GM12878 (cell line): ENCODE results near the gene PERCC1. TPM values are rescaled to one million over a fixed set of nuclear protein-coding genes. Genes with fewer than 3 reads are reported as not detected.
A peak's percentile ranks its signal among the peaks of the same experiment; 100 is the strongest.

Experiments used
- ATAC-seq: fragments of 200-7000 bp; cut with Tn5 transposase; 3 replicates; pipeline ENCODE4 v1.9.1; 2020; ENCODE audit warnings: mild to moderate bottlenecking, moderate library complexity
- BruUV-seq: library from RNA; stranded (reverse); fragments of 400-500 nt; replicated peaks from 2 replicates; lab custom pipeline; 2021; lab: Mats Ljungman, UMichigan
- CTCF ChIA-PET: fragments of 300-600 bp; sonication (Branson Sonifier 250); formaldehyde crosslinking; extraction: SDS; loops from one replicate; lab custom pipeline; 2021; ENCODE audit warnings: inconsistent platforms; lab: Yijun Ruan, JAX
- POLR2A ChIA-PET: fragments of 350-600 bp; formaldehyde crosslinking; extraction: SDS; loops from one replicate; lab custom pipeline; 2021; ENCODE audit warnings: inconsistent platforms; lab: Charles Lee
- RAD21 ChIA-PET: fragments of 300-600 bp; sonication (Branson Sonifier 250); formaldehyde crosslinking; loops from one replicate; lab custom pipeline; 2023; ENCODE audit warnings: antibody characterized with exemption; ENCODE audit not compliant: unreplicated experiment; lab: Charles Lee
- SMC1A ChIA-PET: fragments of 300-600 bp; sonication (Branson Sonifier 250); formaldehyde crosslinking; loops from one replicate; lab custom pipeline; 2023; ENCODE audit not compliant: unreplicated experiment, uncharacterized antibody; lab: Charles Lee
- DNase-seq: peaks from one replicate; pipeline ENCODE4 v3.0.0-alpha.2; 2011; ENCODE audit warnings: low read depth, low spot score
- FAIRE-seq: peaks from 3 replicates; lab custom pipeline; 2011; peaks lifted over from hg19 to GRCh38; lab: Jason Lieb, UNC
- H2AFZ ChIP-seq: 2 replicates; pipeline ENCODE4 v1.6.0; 2011; ENCODE audit warnings: low read depth, low read length, control low read depth; ENCODE audit not compliant: control insufficient read depth
- H3K27ac ChIP-seq: 2 replicates; pipeline ENCODE4 v1.5.1; 2011; ENCODE audit warnings: control low read depth; ENCODE audit not compliant: control insufficient read depth, insufficient read depth
- H3K27me3 ChIP-seq, 2 experiments: replicated peaks in 1 of 2; 2 replicates each; pipeline versions ENCODE4 v1.6.0 to v1.6.1; 2011; ENCODE audit warnings: low read length in 1 of 2; ENCODE audit not compliant: control insufficient read depth in 2 of 2, insufficient read depth in 2 of 2
- H3K36me3 ChIP-seq, 2 experiments: 2 replicates each; pipeline ENCODE4 v1.5.1; 2011; ENCODE audit warnings: low read length in 1 of 2; ENCODE audit not compliant: control insufficient read depth in 2 of 2, insufficient read depth in 2 of 2
- H3K4me1 ChIP-seq: 2 replicates; pipeline ENCODE4 v1.6.1; 2011; ENCODE audit warnings: mild to moderate bottlenecking, low read length, moderate library complexity, mixed read lengths; ENCODE audit not compliant: control insufficient read depth, insufficient read depth
- H3K4me2 ChIP-seq: 2 replicates; pipeline ENCODE4 v1.6.0; 2011; ENCODE audit warnings: control low read depth; ENCODE audit not compliant: control insufficient read depth, insufficient read depth
- H3K4me3 ChIP-seq: fragments of 200-600 bp; sonication (generic); 2 replicates; pipeline ENCODE4 v1.5.1; 2016
- H3K79me2 ChIP-seq: 2 replicates; pipeline ENCODE4 v1.6.0; 2011; ENCODE audit warnings: low read length; ENCODE audit not compliant: control insufficient read depth, insufficient read depth
- H3K9ac ChIP-seq: 2 replicates; pipeline ENCODE4 v1.8.0; 2011; ENCODE audit warnings: low read length, control low read depth, mixed read lengths; ENCODE audit not compliant: control insufficient read depth, insufficient read depth
- H3K9me3 ChIP-seq: replicated peaks from 3 replicates; pipeline ENCODE4 v1.5.1; 2011; ENCODE audit warnings: mild to moderate bottlenecking, low read length; ENCODE audit not compliant: control insufficient read depth, insufficient read depth
- H4K20me1 ChIP-seq: 2 replicates; pipeline ENCODE4 v1.6.0; 2011; ENCODE audit not compliant: control insufficient read depth, insufficient read depth
- BACH1 ChIP-seq: fragments of 450-650 bp; IDR thresholded peaks from 2 replicates; pipeline ENCODE4 v1.6.1; 2017; ENCODE audit warnings: mild to moderate bottlenecking, borderline replicate concordance
- CBX3 ChIP-seq: fragments of 200-600 bp; sonication (generic); IDR thresholded peaks from 2 replicates; pipeline ENCODE4 v1.6.1; 2016; ENCODE audit warnings: low read depth, borderline replicate concordance
- EGR1 ChIP-seq, 2 experiments: IDR thresholded peaks; 1 replicate in 1 of 2; 2 replicates in 1 of 2; pipeline ENCODE4 v1.6.1; 2011 to 2012; ENCODE audit warnings: low read depth in 2 of 2, low read length in 2 of 2, borderline replicate concordance in 1 of 2, mild to moderate bottlenecking in 1 of 2, moderate library complexity in 1 of 2
- NRF1 ChIP-seq: conservative IDR thresholded peaks from 2 replicates; pipeline ENCODE4 v1.6.1; 2011; ENCODE audit warnings: mild to moderate bottlenecking, low read depth, low read length, improper control_type of control experiment
- POLR2A ChIP-seq: IDR thresholded peaks from 2 replicates; pipeline ENCODE4 v1.6.1; 2011; ENCODE audit warnings: low read depth, mild to moderate bottlenecking, low read length
- SMARCA5 ChIP-seq: fragments of 450-650 bp; IDR thresholded peaks from 2 replicates; pipeline ENCODE4 v1.6.1; 2017; ENCODE audit warnings: mild to moderate bottlenecking
- TAF1 ChIP-seq: IDR thresholded peaks from 2 replicates; pipeline ENCODE4 v1.6.1; 2011; ENCODE audit warnings: mild to moderate bottlenecking, low read depth, low read length, borderline replicate concordance
- ZNF384 ChIP-seq: IDR thresholded peaks from 2 replicates; pipeline ENCODE4 v1.6.1; 2012; ENCODE audit warnings: low read depth, mild to moderate bottlenecking, low read length, improper control_type of control experiment, borderline replicate concordance
- WGBS: methylation state at CpG from one replicate; pipeline ENCODE4 v1.1.6; 2016; ENCODE audit warnings: low lambda C conversion rate; ENCODE audit not compliant: insufficient replicate concordance, insufficient coverage; ENCODE audit errors: missing lambda C conversion rate; 5-methylcytosine and 5-hydroxymethylcytosine counted together
- in situ Hi-C: fragments of 300-500 bp; cut with MboI; formaldehyde crosslinking; loops from 9 replicates; pipeline ENCODE4 v1.14.3; 2018; ENCODE audit warnings: mixed read lengths
- intact Hi-C: fragments of 100-400 bp; cut with micrococcal nuclease; formaldehyde crosslinking; loops from one replicate; pipeline ENCODE4 v1.14.2; 2022; ENCODE audit not compliant: unreplicated experiment
- polyA plus RNA-seq, 11 experiments: library from polyadenylated mRNA; depleted of rRNA in 4 of 11; unstranded in 6 of 11; stranded (reverse) in 5 of 11; fragments of >200 nt; fragmentation: Nextera tagmentation in 4 of 11; fragmentation: Illumina TruSeq in 1 of 11; extraction: Ambion mirVana in 4 of 11; extraction: Trizol in 1 of 11; gene quantifications; 1 replicate in 1 of 11; 2 replicates in 10 of 11; pipeline versions ENCODE4 v1.2.1 to v1.2.3, GENCODE V29; 2011 to 2016; ENCODE audit warnings: inconsistent platforms in 2 of 11, missing spikeins in 2 of 11, low read depth in 1 of 11
- total RNA-seq, 4 experiments: library from RNA; depleted of rRNA in 3 of 4; stranded (reverse); fragments of >200 nt in 3 of 4; fragmentation: Illumina TruSeq in 1 of 4; extraction: Trizol in 1 of 4; gene quantifications; 2 replicates each; pipeline versions ENCODE4 v1.2.1 to v1.2.3, GENCODE V29; 2013 to 2021
- TF ChIP-seq, protein P1 (sequence below): IDR thresholded peaks from 2 replicates; pipeline ENCODE4 v1.6.1; 2011; ENCODE audit warnings: mild to moderate bottlenecking, low read depth, low read length, moderate library complexity; ENCODE audit not compliant: insufficient replicate concordance
- TF ChIP-seq, protein P2 (sequence below): fragments of 450-650 bp; conservative IDR thresholded peaks from 2 replicates; pipeline ENCODE4 v1.6.1; 2017; ENCODE audit warnings: mild to moderate bottlenecking, moderate library complexity
- TF ChIP-seq, protein P3 (sequence below): fragments of 450-650 bp; IDR thresholded peaks from 2 replicates; pipeline ENCODE4 v1.6.1; 2017; ENCODE audit warnings: mild to moderate bottlenecking, moderate library complexity

Gene PERCC1
- total and polyA plus RNA-seq, 10 of the 15 experiments (the other 5 are each of a cell fraction or from before 2014, with no cell fraction given) = not detected

DNA sequence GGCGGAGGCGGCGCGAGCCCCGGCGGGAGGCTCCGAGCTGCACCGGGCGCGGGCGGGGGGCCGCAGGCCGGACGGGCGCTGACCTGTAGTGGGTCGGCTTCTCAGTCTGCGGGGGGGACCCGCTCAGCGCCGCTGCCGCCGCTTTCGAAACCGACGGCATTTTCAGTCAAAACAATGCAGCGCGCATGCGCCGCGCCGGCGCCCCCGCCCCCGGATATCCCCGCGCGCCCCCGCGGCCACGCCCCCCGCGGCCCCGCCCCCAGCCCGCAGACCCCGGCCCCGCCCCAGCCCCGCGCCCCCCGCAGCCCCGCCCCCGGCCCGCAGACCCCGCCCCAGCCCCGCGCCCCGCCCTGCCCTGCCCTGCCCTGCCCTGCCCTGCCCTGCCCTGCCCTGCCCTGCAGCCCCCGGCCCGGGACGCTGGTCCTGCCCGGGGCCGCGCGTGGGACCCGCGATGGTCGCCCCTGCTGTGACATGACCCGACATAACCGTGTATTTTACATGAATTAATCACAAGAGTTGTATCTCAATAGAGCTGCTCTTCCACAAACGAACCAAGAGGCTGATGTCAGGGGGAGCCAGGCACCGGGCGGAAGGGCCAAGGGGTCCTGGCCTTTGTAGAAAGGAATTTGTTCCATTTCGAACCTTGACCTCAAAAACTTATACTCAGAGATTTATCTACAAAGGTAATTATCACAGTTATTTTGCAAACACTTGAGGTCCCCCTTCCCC lies 16.2 kb upstream of the PERCC1 start, which contains the start of gene UNKL:
Gene UNKL, minus strand, starts transcription at position 173 of the 729 bp plus-strand sequence. Its CDS starts 13 bp downstream, at position 160.
- Histone ChIP-seq H3K4me1 (no peaks in the 10 kb centered on the region), H3K9ac (peak within 1 kb of the TSS; percentile 87), H3K4me2 (peak within 1 kb of the TSS; percentile 75), H4K20me1 (no peaks in the 10 kb centered on the region; the same call in 1 of the 2 replicates), H3K27ac (peak within 1 kb of the TSS; percentile 76), H3K27me3 (no peaks in the 10 kb centered on the region), H3K36me3 (peaks cover 0 to 1% of the 10 kb centered on the region in 2 experiments; a peak in 2 of 4 replicates), H3K9me3 (no peaks in the 10 kb centered on the region)
- ChIA-PET POLR2A (no interaction called here), SMC1A (no interaction called here), RAD21 (interaction anchor here (1.1 kb wide), 1 partner anchor 51 kb away, joined by 3 read pairs; no protein-coding TSS in a partner anchor), CTCF (no interaction called here)
- in situ Hi-C loops = no loop called here
- WGBS = 11% methylated on average over 13 of the region's 72 CpGs
- peak; percentile 60 for ATAC-seq
- TF ChIP-seq, protein P1, sequence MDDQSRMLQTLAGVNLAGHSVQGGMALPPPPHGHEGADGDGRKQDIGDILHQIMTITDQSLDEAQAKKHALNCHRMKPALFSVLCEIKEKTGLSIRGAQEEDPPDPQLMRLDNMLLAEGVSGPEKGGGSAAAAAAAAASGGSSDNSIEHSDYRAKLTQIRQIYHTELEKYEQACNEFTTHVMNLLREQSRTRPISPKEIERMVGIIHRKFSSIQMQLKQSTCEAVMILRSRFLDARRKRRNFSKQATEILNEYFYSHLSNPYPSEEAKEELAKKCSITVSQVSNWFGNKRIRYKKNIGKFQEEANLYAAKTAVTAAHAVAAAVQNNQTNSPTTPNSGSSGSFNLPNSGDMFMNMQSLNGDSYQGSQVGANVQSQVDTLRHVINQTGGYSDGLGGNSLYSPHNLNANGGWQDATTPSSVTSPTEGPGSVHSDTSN = no peak
- TF ChIP-seq EGR1 (IDR thresholded peaks at IDR 0.05; ENCODE audit: borderline replicate concordance in 1 of 2, low read depth in 2 of 2, low read length in 2 of 2) (peak in 1 of 2 experiments; percentile 86; a peak in 2 of 3 replicates), CBX3 (no peak), BACH1 (no peak; the same call in 1 of the 2 replicates), NRF1 (peak; percentile 46), SMARCA5 (peak; percentile 10; the same call in 1 of the 2 replicates), ZNF384 (no peak), TAF1 (peak; percentile 48; the same call in 1 of the 2 replicates), POLR2A (peak; percentile 60; the same call in 1 of the 2 replicates)
- TF ChIP-seq, protein P2, sequence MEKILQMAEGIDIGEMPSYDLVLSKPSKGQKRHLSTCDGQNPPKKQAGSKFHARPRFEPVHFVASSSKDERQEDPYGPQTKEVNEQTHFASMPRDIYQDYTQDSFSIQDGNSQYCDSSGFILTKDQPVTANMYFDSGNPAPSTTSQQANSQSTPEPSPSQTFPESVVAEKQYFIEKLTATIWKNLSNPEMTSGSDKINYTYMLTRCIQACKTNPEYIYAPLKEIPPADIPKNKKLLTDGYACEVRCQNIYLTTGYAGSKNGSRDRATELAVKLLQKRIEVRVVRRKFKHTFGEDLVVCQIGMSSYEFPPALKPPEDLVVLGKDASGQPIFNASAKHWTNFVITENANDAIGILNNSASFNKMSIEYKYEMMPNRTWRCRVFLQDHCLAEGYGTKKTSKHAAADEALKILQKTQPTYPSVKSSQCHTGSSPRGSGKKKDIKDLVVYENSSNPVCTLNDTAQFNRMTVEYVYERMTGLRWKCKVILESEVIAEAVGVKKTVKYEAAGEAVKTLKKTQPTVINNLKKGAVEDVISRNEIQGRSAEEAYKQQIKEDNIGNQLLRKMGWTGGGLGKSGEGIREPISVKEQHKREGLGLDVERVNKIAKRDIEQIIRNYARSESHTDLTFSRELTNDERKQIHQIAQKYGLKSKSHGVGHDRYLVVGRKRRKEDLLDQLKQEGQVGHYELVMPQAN = 0 out of 2 replicates have a peak, but pooled peaks have one; percentile 20
- TF ChIP-seq, protein P3, sequence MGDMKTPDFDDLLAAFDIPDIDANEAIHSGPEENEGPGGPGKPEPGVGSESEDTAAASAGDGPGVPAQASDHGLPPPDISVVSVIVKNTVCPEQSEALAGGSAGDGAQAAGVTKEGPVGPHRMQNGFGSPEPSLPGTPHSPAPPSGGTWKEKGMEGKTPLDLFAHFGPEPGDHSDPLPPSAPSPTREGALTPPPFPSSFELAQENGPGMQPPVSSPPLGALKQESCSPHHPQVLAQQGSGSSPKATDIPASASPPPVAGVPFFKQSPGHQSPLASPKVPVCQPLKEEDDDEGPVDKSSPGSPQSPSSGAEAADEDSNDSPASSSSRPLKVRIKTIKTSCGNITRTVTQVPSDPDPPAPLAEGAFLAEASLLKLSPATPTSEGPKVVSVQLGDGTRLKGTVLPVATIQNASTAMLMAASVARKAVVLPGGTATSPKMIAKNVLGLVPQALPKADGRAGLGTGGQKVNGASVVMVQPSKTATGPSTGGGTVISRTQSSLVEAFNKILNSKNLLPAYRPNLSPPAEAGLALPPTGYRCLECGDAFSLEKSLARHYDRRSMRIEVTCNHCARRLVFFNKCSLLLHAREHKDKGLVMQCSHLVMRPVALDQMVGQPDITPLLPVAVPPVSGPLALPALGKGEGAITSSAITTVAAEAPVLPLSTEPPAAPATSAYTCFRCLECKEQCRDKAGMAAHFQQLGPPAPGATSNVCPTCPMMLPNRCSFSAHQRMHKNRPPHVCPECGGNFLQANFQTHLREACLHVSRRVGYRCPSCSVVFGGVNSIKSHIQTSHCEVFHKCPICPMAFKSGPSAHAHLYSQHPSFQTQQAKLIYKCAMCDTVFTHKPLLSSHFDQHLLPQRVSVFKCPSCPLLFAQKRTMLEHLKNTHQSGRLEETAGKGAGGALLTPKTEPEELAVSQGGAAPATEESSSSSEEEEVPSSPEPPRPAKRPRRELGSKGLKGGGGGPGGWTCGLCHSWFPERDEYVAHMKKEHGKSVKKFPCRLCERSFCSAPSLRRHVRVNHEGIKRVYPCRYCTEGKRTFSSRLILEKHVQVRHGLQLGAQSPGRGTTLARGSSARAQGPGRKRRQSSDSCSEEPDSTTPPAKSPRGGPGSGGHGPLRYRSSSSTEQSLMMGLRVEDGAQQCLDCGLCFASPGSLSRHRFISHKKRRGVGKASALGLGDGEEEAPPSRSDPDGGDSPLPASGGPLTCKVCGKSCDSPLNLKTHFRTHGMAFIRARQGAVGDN = 0 out of 2 replicates have a peak, but pooled peaks have one; percentile 25
- TF ChIP-seq, all 136 proteins: peak for 7
- Histone ChIP-seq H3K79me2 (peaks cover 16% of the 10 kb centered on the region), H3K4me3 (peak within 1 kb of the TSS; percentile 98), H2AFZ (peak within 1 kb of the TSS; percentile 73)
- intact Hi-C loops = no loop called here
- no TSS peak for BruUV-seq
- no peak for DNase-seq
- FAIRE-seq = no peak
